Activated T-cell treated with anti-CD3 and anti-CD28 coated beads, Interleukin-2, amount 50 U/mL, for 72 hours (primary cell): ENCODE data around the gene RAB11FIP3. TPM values are rescaled to one million over a fixed set of nuclear protein-coding genes. Genes with fewer than 3 reads are reported as not detected.
"Not testable (repeated sequence)": the region's sequence is repeated elsewhere in the genome, so short reads cannot be mapped to it uniquely, and the experiment has no call there.

Experiments used
- ATAC-seq, 2 donors: fragments of 150-1000 bp; cut with Tn5 transposase; replicated peaks in 1 of 2; 2 replicates each; pipeline ENCODE4 v1.10.0; 2021; ENCODE audit warnings: moderate library complexity in 2 of 2, mild to moderate bottlenecking in 1 of 2
- DNase-seq, 2 donors: peaks; one replicate each; pipeline ENCODE4 v3.0.0; 2021 to 2022; ENCODE audit warnings: mixed read lengths in 1 of 2
- H3K27ac Mint-ChIP-seq: one replicate; pipeline ENCODE4 v1.8.0; 2022; ENCODE audit warnings: mild to moderate bottlenecking, moderate library complexity, mixed read lengths
- H3K27me3 Mint-ChIP-seq: one replicate; pipeline ENCODE4 v1.8.0; 2022; ENCODE audit warnings: low read depth, mixed read lengths
- H3K36me3 Mint-ChIP-seq, 2 donors: one replicate each; pipeline ENCODE4 v1.8.0; 2022; ENCODE audit warnings: mixed read lengths in 2 of 2, mild to moderate bottlenecking in 1 of 2; ENCODE audit not compliant: insufficient read depth in 2 of 2
- H3K4me1 Mint-ChIP-seq: one replicate; pipeline ENCODE4 v1.8.0; 2022; ENCODE audit warnings: low read depth, mixed read lengths
- H3K4me3 Mint-ChIP-seq, 2 donors: one replicate each; pipeline ENCODE4 v1.8.0; 2022; ENCODE audit warnings: mild to moderate bottlenecking in 2 of 2, mixed read lengths in 2 of 2, moderate library complexity in 2 of 2
- H3K9me3 Mint-ChIP-seq, 2 donors: one replicate each; pipeline ENCODE4 v1.8.0; 2022; ENCODE audit warnings: mixed read lengths in 2 of 2
- total RNA-seq, 2 donors: library from RNA; stranded (reverse); gene quantifications; one replicate each; pipeline ENCODE4 v1.2.3, GENCODE V29; 2022

RAB11FIP3 gene
- total RNA-seq, 2 donors from 2014 or later = 39.7 to 40.5 TPM

- Mint-ChIP-seq H3K4me3 (no peak overlapping the region), H3K4me1 (no peaks in the 10 kb centered on the region), H3K27ac (no peak overlapping the region), H3K36me3 (peaks cover 0 to 1% of the 10 kb centered on the region in 2 donors), H3K9me3 (no peaks in the 10 kb centered on the region), H3K27me3 (no peaks in the 10 kb centered on the region)
- ATAC-seq = no peak
- DNase-seq = no peak
Measured at GRCh38 chr16:489606-490005, 64.2 kb downstream of the RAB11FIP3 start.

- no peak overlapping the region for H3K4me3 Mint-ChIP-seq
- no peak overlapping the region for H3K27ac Mint-ChIP-seq
- no peaks in the 10 kb centered on the region for H3K9me3 Mint-ChIP-seq
- no peaks in the 10 kb centered on the region for H3K27me3 Mint-ChIP-seq
- no peak for ATAC-seq
- H3K4me1 Mint-ChIP-seq = peaks cover 4% of the 10 kb centered on the region
- peaks cover 0 to 1% of the 10 kb centered on the region in 2 donors for H3K36me3 Mint-ChIP-seq
- no peak for DNase-seq
Measured at GRCh38 chr16:490768-491167, 65.3 kb downstream of the RAB11FIP3 start.

GRCh38 chr16:491220-491919 is 65.9 kb downstream of the RAB11FIP3 start:
- DNase-seq (no peak), ATAC-seq (no peak)
- Mint-ChIP-seq H3K27ac (no peak overlapping the region), H3K4me1 (peaks cover 4% of the 10 kb centered on the region), H3K4me3 (no peak overlapping the region), H3K36me3 (peaks cover 0 to 1% of the 10 kb centered on the region in 2 donors), H3K27me3 (no peaks in the 10 kb centered on the region), H3K9me3 (no peaks in the 10 kb centered on the region)

- H3K27me3 Mint-ChIP-seq = no peaks in the 10 kb centered on the region
- peaks cover 4% of the 10 kb centered on the region for H3K4me1 Mint-ChIP-seq
- H3K4me3 Mint-ChIP-seq = no peak overlapping the region
- ATAC-seq (no peak), DNase-seq (no peak)
- no peaks in the 10 kb centered on the region for H3K9me3 Mint-ChIP-seq
- peaks cover 0 to 1% of the 10 kb centered on the region in 2 donors for H3K36me3 Mint-ChIP-seq
- H3K27ac Mint-ChIP-seq = no peak overlapping the region
Measured at GRCh38 chr16:492211-492875, 66.9 kb downstream of the RAB11FIP3 start.

GRCh38 chr16:494676-495075 is 69.2 kb downstream of the RAB11FIP3 start:
- not testable (repeated sequence) for DNase-seq, H3K4me1 Mint-ChIP-seq, ATAC-seq, H3K27me3 Mint-ChIP-seq, H3K4me3 Mint-ChIP-seq, H3K36me3 Mint-ChIP-seq, H3K27ac Mint-ChIP-seq, H3K9me3 Mint-ChIP-seq

- peak in 1 of 2 donors; percentile 19 for DNase-seq
- Mint-ChIP-seq H3K36me3 (no peaks in the 10 kb centered on the region), H3K4me1 (peaks cover 4% of the 10 kb centered on the region), H3K27ac (no peak overlapping the region), H3K9me3 (no peaks in the 10 kb centered on the region), H3K27me3 (no peaks in the 10 kb centered on the region), H3K4me3 (no peak overlapping the region)
- ATAC-seq = peak; percentile 51 to 62
Measured at GRCh38 chr16:495127-495748, 69.8 kb downstream of the RAB11FIP3 start.

GRCh38 chr16:496097-496886 is 70.8 kb downstream of the RAB11FIP3 start:
- no peaks in the 10 kb centered on the region for H3K36me3 Mint-ChIP-seq
- H3K27ac Mint-ChIP-seq = no peak overlapping the region
- no peak for DNase-seq
- peaks cover 4% of the 10 kb centered on the region for H3K4me1 Mint-ChIP-seq
- no peaks in the 10 kb centered on the region for H3K9me3 Mint-ChIP-seq
- no peaks in the 10 kb centered on the region for H3K27me3 Mint-ChIP-seq
- H3K4me3 Mint-ChIP-seq = no peak overlapping the region
- no peak for ATAC-seq

GRCh38 chr16:497258-497657 is 71.8 kb downstream of the RAB11FIP3 start:
- no peak for DNase-seq
- Mint-ChIP-seq H3K27ac (no peak overlapping the region), H3K36me3 (no peaks in the 10 kb centered on the region), H3K27me3 (no peaks in the 10 kb centered on the region), H3K4me3 (no peak overlapping the region), H3K4me1 (peaks cover 4% of the 10 kb centered on the region), H3K9me3 (no peaks in the 10 kb centered on the region)
- no peak for ATAC-seq

- Mint-ChIP-seq H3K27ac (no peak overlapping the region), H3K4me3 (no peak overlapping the region), H3K9me3 (no peaks in the 10 kb centered on the region), H3K4me1 (peaks cover 4% of the 10 kb centered on the region), H3K27me3 (no peaks in the 10 kb centered on the region), H3K36me3 (no peaks in the 10 kb centered on the region)
- no peak for ATAC-seq
- no peak for DNase-seq
Measured at GRCh38 chr16:499924-500323, 74.5 kb downstream of the RAB11FIP3 start.

GRCh38 chr16:500709-501108 is 75.3 kb downstream of the RAB11FIP3 start:
- Mint-ChIP-seq H3K27ac (no peak overlapping the region), H3K4me3 (no peak overlapping the region), H3K4me1 (no peaks in the 10 kb centered on the region), H3K36me3 (peaks cover 0 to 2% of the 10 kb centered on the region in 2 donors), H3K27me3 (no peaks in the 10 kb centered on the region), H3K9me3 (no peaks in the 10 kb centered on the region)
- DNase-seq = no peak
- ATAC-seq = no peak

- ATAC-seq = no peak
- no peak overlapping the region for H3K27ac Mint-ChIP-seq
- DNase-seq = no peak
- no peak overlapping the region for H3K4me3 Mint-ChIP-seq
- H3K4me1 Mint-ChIP-seq = no peaks in the 10 kb centered on the region
- no peaks in the 10 kb centered on the region for H3K27me3 Mint-ChIP-seq
- H3K36me3 Mint-ChIP-seq = peaks cover 0 to 3% of the 10 kb centered on the region in 2 donors
- no peaks in the 10 kb centered on the region for H3K9me3 Mint-ChIP-seq
Measured at GRCh38 chr16:502179-502943, 76.9 kb downstream of the RAB11FIP3 start.

- no peak for ATAC-seq
- Mint-ChIP-seq H3K36me3 (peaks cover 0 to 3% of the 10 kb centered on the region in 2 donors), H3K4me3 (no peak overlapping the region), H3K4me1 (no peaks in the 10 kb centered on the region), H3K27ac (no peak overlapping the region), H3K27me3 (no peaks in the 10 kb centered on the region), H3K9me3 (no peaks in the 10 kb centered on the region)
- no peak for DNase-seq
Measured at GRCh38 chr16:503150-504071, 78.0 kb downstream of the RAB11FIP3 start.
